Measurements from ENCODE around the gene LMAN1L.

Gene LMAN1L

GRCh38 chr15:74867466-74868038 is 54.9 kb downstream of the LMAN1L start:
- no peak overlapping the region for H2BK120ac ChIP-seq (ENCODE audit: low read depth, low read length)
- no peak overlapping the region for H2AK5ac ChIP-seq (ENCODE audit: low read depth, low read length)
- H3K18ac ChIP-seq (ENCODE audit: low read length), result no peak overlapping the region
- peaks cover 9 to 39% of the 10 kb centered on the region in 2 donors for H3K36me3 ChIP-seq (replicated peaks in 1 of 2; ENCODE audit: control insufficient read depth in 2 of 2, insufficient read depth in 2 of 2, low read length in 2 of 2)
- H2BK12ac ChIP-seq (ENCODE audit: low read length), result no peak overlapping the region
- no peak for DNase-seq (ENCODE audit: low spot score)
- no peak overlapping the region for H3K23ac ChIP-seq (ENCODE audit: low read depth, low read length, poor library complexity)
- H4K8ac ChIP-seq (ENCODE audit: low read depth, low read length), result no peak overlapping the region
- no peak overlapping the region for H4K91ac ChIP-seq (ENCODE audit: low read depth, low read length, poor library complexity)
- no peak overlapping the region for H3K9ac ChIP-seq (ENCODE audit: low read depth, low read length, poor library complexity)
- no peak overlapping the region for H2BK5ac ChIP-seq (ENCODE audit: low read length)
- no peak overlapping the region for H3K27ac ChIP-seq (replicated peaks; ENCODE audit: low read length)
- H2AFZ ChIP-seq (ENCODE audit: low read length), result no peak overlapping the region
- WGBS, 2 donors (ENCODE audit: extremely low coverage in 2 of 2, insufficient read length in 2 of 2, insufficient replicate concordance in 1 of 2), result no CpG with 5 or more reads among the region's 1 CpG
- H3K4me3 ChIP-seq (ENCODE audit: low read length in 2 of 2), result no peak overlapping the region
- H3K79me1 ChIP-seq (ENCODE audit: low read depth, low read length), result peaks cover 10% of the 10 kb centered on the region
- H2BK15ac ChIP-seq (ENCODE audit: low read length), result no peak overlapping the region
- no peak overlapping the region for H3K14ac ChIP-seq (ENCODE audit: low read length)
- peaks cover 0 to 2% of the 10 kb centered on the region in 2 donors for H3K4me1 ChIP-seq (ENCODE audit: control insufficient read depth in 2 of 2, insufficient read depth in 1 of 2, low read depth in 1 of 2, low read length in 2 of 2)
- H3K9me3 ChIP-seq (replicated peaks in 1 of 2; ENCODE audit: control insufficient read depth in 2 of 2, insufficient read depth in 1 of 2, low read depth in 1 of 2, low read length in 2 of 2), result peaks cover 0 to 13% of the 10 kb centered on the region in 2 donors
- H3K27me3 ChIP-seq (ENCODE audit: control insufficient read depth in 3 of 3, insufficient read depth in 3 of 3, low read depth in 1 of 3, low read length in 3 of 3), result no peaks in the 10 kb centered on the region
- H3K4me2 ChIP-seq (ENCODE audit: insufficient read depth, low read length, poor library complexity, severe bottlenecking), result no peak overlapping the region
- H3K4ac ChIP-seq (ENCODE audit: low read length), result no peak overlapping the region

DNA sequence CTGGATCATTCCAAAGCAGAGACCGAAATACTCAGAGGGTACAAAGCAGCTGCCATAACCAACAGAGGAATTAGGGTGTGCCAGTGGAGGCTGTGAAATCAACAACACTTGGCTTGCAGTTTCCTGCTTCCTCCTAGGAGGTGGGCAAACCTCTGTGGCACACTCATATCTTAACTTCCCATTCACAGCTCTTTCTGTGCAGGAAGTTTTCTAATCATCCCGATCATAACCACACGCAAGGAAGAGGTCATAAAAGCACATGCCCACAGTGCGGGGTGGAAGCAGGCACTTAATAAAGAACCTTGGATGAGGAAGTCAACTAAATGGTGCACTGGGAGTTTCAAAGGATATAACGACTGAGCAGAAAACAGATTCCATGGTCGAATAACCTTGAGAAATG is 55.4 kb downstream of the LMAN1L start:
- H3K27ac ChIP-seq (replicated peaks; ENCODE audit: low read length), result no peak overlapping the region
- no peak overlapping the region for H3K23ac ChIP-seq (ENCODE audit: low read depth, low read length, poor library complexity)
- no peak overlapping the region for H2BK12ac ChIP-seq (ENCODE audit: low read length)
- H3K18ac ChIP-seq (ENCODE audit: low read length), result no peak overlapping the region
- H3K9ac ChIP-seq (ENCODE audit: low read depth, low read length, poor library complexity), result no peak overlapping the region
- H4K8ac ChIP-seq (ENCODE audit: low read depth, low read length), result no peak overlapping the region
- H3K9me3 ChIP-seq (replicated peaks in 1 of 2; ENCODE audit: control insufficient read depth in 2 of 2, insufficient read depth in 1 of 2, low read depth in 1 of 2, low read length in 2 of 2), result peaks cover 0 to 13% of the 10 kb centered on the region in 2 donors
- H3K4ac ChIP-seq (ENCODE audit: low read length), result no peak overlapping the region
- H3K36me3 ChIP-seq (replicated peaks in 1 of 2; ENCODE audit: control insufficient read depth in 2 of 2, insufficient read depth in 2 of 2, low read length in 2 of 2), result peaks cover 9 to 39% of the 10 kb centered on the region in 2 donors
- no peak overlapping the region for H2BK15ac ChIP-seq (ENCODE audit: low read length)
- H2BK5ac ChIP-seq (ENCODE audit: low read length), result no peak overlapping the region
- no peaks in the 10 kb centered on the region for H3K27me3 ChIP-seq (ENCODE audit: control insufficient read depth in 3 of 3, insufficient read depth in 3 of 3, low read depth in 1 of 3, low read length in 3 of 3)
- H3K79me1 ChIP-seq (ENCODE audit: low read depth, low read length), result peaks cover 10% of the 10 kb centered on the region
- no peak for DNase-seq (ENCODE audit: low spot score)
- H3K14ac ChIP-seq (ENCODE audit: low read length), result no peak overlapping the region
- WGBS, 2 donors (ENCODE audit: extremely low coverage in 2 of 2, insufficient read length in 2 of 2, insufficient replicate concordance in 1 of 2), result no CpG with 5 or more reads among the region's 6 CpGs
- no peak overlapping the region for H4K91ac ChIP-seq (ENCODE audit: low read depth, low read length, poor library complexity)
- H3K4me1 ChIP-seq (ENCODE audit: control insufficient read depth in 2 of 2, insufficient read depth in 1 of 2, low read depth in 1 of 2, low read length in 2 of 2), result peaks cover 0 to 2% of the 10 kb centered on the region in 2 donors
- no peak overlapping the region for H2BK120ac ChIP-seq (ENCODE audit: low read depth, low read length)
- H2AFZ ChIP-seq (ENCODE audit: low read length), result no peak overlapping the region
- H2AK5ac ChIP-seq (ENCODE audit: low read depth, low read length), result no peak overlapping the region
- H3K4me3 ChIP-seq (ENCODE audit: low read length in 2 of 2), result no peak overlapping the region
- no peak overlapping the region for H3K4me2 ChIP-seq (ENCODE audit: insufficient read depth, low read length, poor library complexity, severe bottlenecking)

GRCh38 chr15:74869372-74869725 is 56.7 kb downstream of the LMAN1L start:
- H2BK5ac ChIP-seq (ENCODE audit: low read length), result no peak overlapping the region
- no peaks in the 10 kb centered on the region for H3K27me3 ChIP-seq (ENCODE audit: control insufficient read depth in 3 of 3, insufficient read depth in 3 of 3, low read depth in 1 of 3, low read length in 3 of 3)
- no peak overlapping the region for H2BK120ac ChIP-seq (ENCODE audit: low read depth, low read length)
- H2BK12ac ChIP-seq (ENCODE audit: low read length), result no peak overlapping the region
- H3K9ac ChIP-seq (ENCODE audit: low read depth, low read length, poor library complexity), result no peak overlapping the region
- H3K4me3 ChIP-seq (ENCODE audit: low read length in 2 of 2), result no peak overlapping the region
- H2AFZ ChIP-seq (ENCODE audit: low read length), result no peak overlapping the region
- DNase-seq (ENCODE audit: low spot score), result no peak
- H3K23ac ChIP-seq (ENCODE audit: low read depth, low read length, poor library complexity), result no peak overlapping the region
- no peak overlapping the region for H2AK5ac ChIP-seq (ENCODE audit: low read depth, low read length)
- no peak overlapping the region for H2BK15ac ChIP-seq (ENCODE audit: low read length)
- H3K4ac ChIP-seq (ENCODE audit: low read length), result no peak overlapping the region
- no peak overlapping the region for H4K91ac ChIP-seq (ENCODE audit: low read depth, low read length, poor library complexity)
- no peak overlapping the region for H3K4me2 ChIP-seq (ENCODE audit: insufficient read depth, low read length, poor library complexity, severe bottlenecking)
- no peak overlapping the region for H3K14ac ChIP-seq (ENCODE audit: low read length)
- peaks cover 3 to 4% of the 10 kb centered on the region in 2 donors for H3K4me1 ChIP-seq (ENCODE audit: control insufficient read depth in 2 of 2, insufficient read depth in 1 of 2, low read depth in 1 of 2, low read length in 2 of 2)
- H4K8ac ChIP-seq (ENCODE audit: low read depth, low read length), result no peak overlapping the region
- no peak overlapping the region for H3K27ac ChIP-seq (replicated peaks; ENCODE audit: low read length)
- H3K79me1 ChIP-seq (ENCODE audit: low read depth, low read length), result peaks cover 10% of the 10 kb centered on the region
- H3K36me3 ChIP-seq (replicated peaks in 1 of 2; ENCODE audit: control insufficient read depth in 2 of 2, insufficient read depth in 2 of 2, low read length in 2 of 2), result peaks cover 8 to 36% of the 10 kb centered on the region in 2 donors
- no peak overlapping the region for H3K18ac ChIP-seq (ENCODE audit: low read length)
- H3K9me3 ChIP-seq (replicated peaks in 1 of 2; ENCODE audit: control insufficient read depth in 2 of 2, insufficient read depth in 1 of 2, low read depth in 1 of 2, low read length in 2 of 2), result peaks cover 0 to 13% of the 10 kb centered on the region in 2 donors

GRCh38 chr15:74869726-74870407 is 57.2 kb downstream of the LMAN1L start:
- H3K4me1 ChIP-seq (ENCODE audit: control insufficient read depth in 2 of 2, insufficient read depth in 1 of 2, low read depth in 1 of 2, low read length in 2 of 2), result peaks cover 3 to 4% of the 10 kb centered on the region in 2 donors
- no peak overlapping the region for H3K27ac ChIP-seq (replicated peaks; ENCODE audit: low read length)
- no CpG with 5 or more reads among the region's 6 CpGs for WGBS, 2 donors (ENCODE audit: extremely low coverage in 2 of 2, insufficient read length in 2 of 2, insufficient replicate concordance in 1 of 2)
- no peak overlapping the region for H2BK15ac ChIP-seq (ENCODE audit: low read length)
- H3K14ac ChIP-seq (ENCODE audit: low read length), result no peak overlapping the region
- no peak overlapping the region for H3K18ac ChIP-seq (ENCODE audit: low read length)
- no peak overlapping the region for H3K4ac ChIP-seq (ENCODE audit: low read length)
- H2BK5ac ChIP-seq (ENCODE audit: low read length), result no peak overlapping the region
- H2AK5ac ChIP-seq (ENCODE audit: low read depth, low read length), result no peak overlapping the region
- H4K8ac ChIP-seq (ENCODE audit: low read depth, low read length), result no peak overlapping the region
- no peak overlapping the region for H2BK12ac ChIP-seq (ENCODE audit: low read length)
- peaks cover 8% of the 10 kb centered on the region for H3K79me1 ChIP-seq (ENCODE audit: low read depth, low read length)
- peak overlapping the region in 1 of 2 donors; percentile 60 for H3K4me3 ChIP-seq (ENCODE audit: low read length in 2 of 2)
- H3K36me3 ChIP-seq (replicated peaks in 1 of 2; ENCODE audit: control insufficient read depth in 2 of 2, insufficient read depth in 2 of 2, low read length in 2 of 2), result peaks cover 7 to 36% of the 10 kb centered on the region in 2 donors
- H2BK120ac ChIP-seq (ENCODE audit: low read depth, low read length), result no peak overlapping the region
- H4K91ac ChIP-seq (ENCODE audit: low read depth, low read length, poor library complexity), result no peak overlapping the region
- no peaks in the 10 kb centered on the region for H3K27me3 ChIP-seq (ENCODE audit: control insufficient read depth in 3 of 3, insufficient read depth in 3 of 3, low read depth in 1 of 3, low read length in 3 of 3)
- H3K9me3 ChIP-seq (replicated peaks in 1 of 2; ENCODE audit: control insufficient read depth in 2 of 2, insufficient read depth in 1 of 2, low read depth in 1 of 2, low read length in 2 of 2), result peaks cover 0 to 13% of the 10 kb centered on the region in 2 donors
- no peak overlapping the region for H3K4me2 ChIP-seq (ENCODE audit: insufficient read depth, low read length, poor library complexity, severe bottlenecking)
- no peak for DNase-seq (ENCODE audit: low spot score)
- H3K23ac ChIP-seq (ENCODE audit: low read depth, low read length, poor library complexity), result no peak overlapping the region
- no peak overlapping the region for H3K9ac ChIP-seq (ENCODE audit: low read depth, low read length, poor library complexity)
- no peak overlapping the region for H2AFZ ChIP-seq (ENCODE audit: low read length)
